GM20431 (cell line): ENCODE results near the gene EDEM1.
"Not testable (repeated sequence)": the region's sequence is repeated elsewhere in the genome, so short reads cannot be mapped to it uniquely, and the experiment has no call there.

Source experiments
- in situ Hi-C: fragments of 300-500 bp; cut with MseI, MboI; formaldehyde crosslinking; loops from one replicate; pipeline ENCODE4 v1.15.0; 2020; ENCODE audit warnings: low sequenced_read_pairs; ENCODE audit not compliant: unreplicated experiment

EDEM1 gene

GRCh38 chr3:5187156-5187919 is at the start of gene EDEM1:
TSS of gene EDEM1 (plus strand) at chr3:5187707. CDS start at chr3:5187806, 99 bp downstream.
- in situ Hi-C loops, result no loop called here

GRCh38 chr3:5138214-5138981 is 49.1 kb upstream of the EDEM1 start:
- in situ Hi-C loops, result no loop called here

GRCh38 chr3:5140230-5140621 is 47.3 kb upstream of the EDEM1 start:
- in situ Hi-C loops, result no loop called here

GRCh38 chr3:5140839-5141238 is 46.7 kb upstream of the EDEM1 start:
- in situ Hi-C loops, result no loop called here

- in situ Hi-C loops, result no loop called here
Measured at GRCh38 chr3:5141760-5142159, 45.7 kb upstream of the EDEM1 start.

- in situ Hi-C loops, result no loop called here
Measured at GRCh38 chr3:5143464-5143863, 44.0 kb upstream of the EDEM1 start.

- in situ Hi-C loops, result no loop called here
Measured at GRCh38 chr3:5144316-5144994, 43.1 kb upstream of the EDEM1 start.

GRCh38 chr3:5145120-5145519 is 42.4 kb upstream of the EDEM1 start:
- in situ Hi-C loops, result no loop called here

GRCh38 chr3:5147152-5147551 is 40.4 kb upstream of the EDEM1 start:
- in situ Hi-C loops, result not testable (repeated sequence)

- in situ Hi-C loops, result no loop called here
Measured at GRCh38 chr3:5149306-5149880, 38.1 kb upstream of the EDEM1 start.

GRCh38 chr3:5151586-5151985 is 35.9 kb upstream of the EDEM1 start:
- in situ Hi-C loops, result no loop called here

GRCh38 chr3:5153074-5153473 is 34.4 kb upstream of the EDEM1 start:
- in situ Hi-C loops, result no loop called here

- in situ Hi-C loops, result no loop called here
Measured at GRCh38 chr3:5155241-5155640, 32.3 kb upstream of the EDEM1 start.

- in situ Hi-C loops, result no loop called here
Measured at GRCh38 chr3:5160321-5160720, 27.2 kb upstream of the EDEM1 start.

GRCh38 chr3:5160940-5161858 is 26.3 kb upstream of the EDEM1 start:
- in situ Hi-C loops, result no loop called here

- in situ Hi-C loops, result no loop called here
Measured at GRCh38 chr3:5162102-5162501, 25.4 kb upstream of the EDEM1 start.

GRCh38 chr3:5165698-5166097 is 21.8 kb upstream of the EDEM1 start:
- in situ Hi-C loops, result no loop called here

GRCh38 chr3:5166846-5167245 is 20.7 kb upstream of the EDEM1 start:
- in situ Hi-C loops, result no loop called here

- in situ Hi-C loops, result no loop called here
Measured at GRCh38 chr3:5168110-5168509, 19.4 kb upstream of the EDEM1 start.

- in situ Hi-C loops, result no loop called here
Measured at GRCh38 chr3:5169807-5170206, 17.7 kb upstream of the EDEM1 start.
